ENCODE results near the gene TEKT4. TPM values are rescaled to one million over a fixed set of nuclear protein-coding genes. Genes with fewer than 3 reads are reported as not detected.
A peak's percentile ranks its signal among the peaks of the same experiment; 100 is the strongest.
"Not testable (repeated sequence)": the region's sequence is repeated elsewhere in the genome, so short reads cannot be mapped to it uniquely, and the experiment has no call there.

Gene TEKT4
- total and polyA plus RNA-seq, 12 donors = 0.23 to 0.79 (median 0.28) TPM; not detected in 8

DNA sequence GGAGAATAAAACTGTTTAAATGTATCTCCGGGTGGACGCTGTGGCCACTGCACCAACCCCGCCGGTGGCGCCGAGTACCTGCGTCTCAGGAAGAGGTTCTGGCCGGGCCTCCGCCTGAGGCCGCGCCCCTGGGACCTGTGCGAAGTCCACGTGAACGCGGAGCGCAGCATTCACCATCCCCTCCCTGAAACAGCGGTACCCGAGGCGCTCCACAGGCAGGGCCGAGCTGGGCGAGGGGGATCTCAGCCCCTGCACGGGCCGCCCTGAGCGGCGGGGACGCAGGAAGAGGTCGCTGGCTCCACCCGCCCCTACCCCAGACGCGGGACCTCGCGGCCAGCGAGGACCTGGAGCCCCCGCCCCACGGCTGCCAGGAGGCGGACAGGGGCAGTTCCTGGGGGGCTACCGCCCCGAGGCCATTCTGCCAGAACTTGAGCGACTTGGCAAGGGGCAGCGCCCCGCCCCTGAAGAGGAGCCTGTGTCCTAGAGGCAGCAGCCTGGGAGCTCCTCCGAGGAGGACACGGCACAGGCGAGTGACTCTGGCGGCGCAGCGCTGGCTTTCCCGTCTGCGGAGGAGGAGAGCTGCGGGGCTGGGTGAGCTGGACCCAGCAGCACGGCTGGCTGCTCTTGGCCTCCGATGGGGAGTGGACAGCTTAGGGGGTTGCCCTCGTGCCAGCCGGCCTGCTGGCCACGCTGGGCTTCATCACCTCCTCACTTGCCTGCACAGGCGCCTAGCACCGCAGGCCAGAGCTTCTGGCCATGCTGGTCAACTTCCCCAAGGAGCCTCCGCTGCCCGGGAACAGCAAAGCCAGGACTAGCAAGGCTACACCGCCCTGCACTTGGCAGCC is 9.7 kb upstream of the TEKT4 start:
- H3K27ac ChIP-seq = no peak overlapping the region
- H3K4me1 ChIP-seq = peaks cover 0 to 12% (median 0%) of the 10 kb centered on the region in 9 donors
- H3K27me3 ChIP-seq = peaks cover 5 to 96% (median 87%) of the 10 kb centered on the region in 7 donors
- DNase-seq (no peak), ATAC-seq (no peak)
- H3K9me3 ChIP-seq = no peaks in the 10 kb centered on the region
- 6% methylated on average over 60 of the region's 60 CpGs for WGBS, 2 donors
- H3K36me3 ChIP-seq = no peaks in the 10 kb centered on the region
- intact Hi-C loops (cut with DNase I) = no loop called here
- TF ChIP-seq, protein P1, sequence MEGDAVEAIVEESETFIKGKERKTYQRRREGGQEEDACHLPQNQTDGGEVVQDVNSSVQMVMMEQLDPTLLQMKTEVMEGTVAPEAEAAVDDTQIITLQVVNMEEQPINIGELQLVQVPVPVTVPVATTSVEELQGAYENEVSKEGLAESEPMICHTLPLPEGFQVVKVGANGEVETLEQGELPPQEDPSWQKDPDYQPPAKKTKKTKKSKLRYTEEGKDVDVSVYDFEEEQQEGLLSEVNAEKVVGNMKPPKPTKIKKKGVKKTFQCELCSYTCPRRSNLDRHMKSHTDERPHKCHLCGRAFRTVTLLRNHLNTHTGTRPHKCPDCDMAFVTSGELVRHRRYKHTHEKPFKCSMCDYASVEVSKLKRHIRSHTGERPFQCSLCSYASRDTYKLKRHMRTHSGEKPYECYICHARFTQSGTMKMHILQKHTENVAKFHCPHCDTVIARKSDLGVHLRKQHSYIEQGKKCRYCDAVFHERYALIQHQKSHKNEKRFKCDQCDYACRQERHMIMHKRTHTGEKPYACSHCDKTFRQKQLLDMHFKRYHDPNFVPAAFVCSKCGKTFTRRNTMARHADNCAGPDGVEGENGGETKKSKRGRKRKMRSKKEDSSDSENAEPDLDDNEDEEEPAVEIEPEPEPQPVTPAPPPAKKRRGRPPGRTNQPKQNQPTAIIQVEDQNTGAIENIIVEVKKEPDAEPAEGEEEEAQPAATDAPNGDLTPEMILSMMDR (IDR thresholded peaks at IDR 0.05) = no peak
- peak overlapping the region in 2 of 10 donors; percentile 17 to 18 for H3K4me3 ChIP-seq

DNA sequence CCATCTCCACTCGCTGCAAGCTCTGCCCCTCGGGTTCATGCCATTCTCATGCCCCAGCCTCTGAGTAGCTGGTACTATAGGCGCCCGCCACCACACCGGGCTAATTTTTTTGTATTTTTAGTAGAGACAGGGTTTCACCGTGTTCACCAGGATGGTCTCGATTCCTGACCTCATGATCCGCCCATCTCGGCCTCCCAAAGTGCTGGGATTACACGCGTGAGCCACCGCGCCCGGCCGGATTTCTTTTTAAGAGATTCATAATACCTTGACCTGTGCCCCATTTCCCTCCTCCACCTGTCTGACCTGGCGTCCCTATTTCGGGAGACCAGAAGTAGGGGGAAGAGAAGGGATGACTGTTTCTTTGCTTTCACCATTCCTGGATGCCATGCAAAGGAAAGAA is 8.3 kb upstream of the TEKT4 start:
- H3K36me3 ChIP-seq; H3K4me3 ChIP-seq; intact Hi-C loops (cut with DNase I); H3K4me1 ChIP-seq; ATAC-seq; H3K27ac ChIP-seq; DNase-seq; H3K9me3 ChIP-seq: not testable (repeated sequence)
- peaks cover 0 to 87% (median 78%) of the 10 kb centered on the region in 7 donors for H3K27me3 ChIP-seq
- WGBS, 2 donors = 80 to 83% methylated on average over 17 of the region's 17 CpGs

DNA sequence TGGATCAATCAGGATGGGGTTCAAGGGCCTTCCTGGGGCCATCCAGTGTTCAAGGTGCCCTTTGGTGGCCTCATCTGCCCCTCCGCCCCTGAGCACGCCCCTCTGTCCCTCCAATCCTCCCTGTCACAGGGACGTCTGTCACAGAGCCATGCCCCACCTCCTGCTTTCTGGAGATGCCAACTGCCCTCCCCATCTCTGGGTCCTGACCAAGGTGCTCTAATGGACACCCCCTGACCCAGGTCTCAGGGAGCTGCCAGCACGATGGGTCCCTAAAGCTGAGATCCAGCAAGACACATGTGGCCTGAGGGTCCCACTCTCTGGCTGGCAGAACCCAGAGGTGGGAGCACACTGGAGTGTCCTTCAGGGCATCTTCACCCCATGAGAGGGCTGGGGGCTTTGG is 2.1 kb upstream of the TEKT4 start:
- Histone ChIP-seq H3K4me1 (no peaks in the 10 kb centered on the region), H3K9me3 (no peaks in the 10 kb centered on the region), H3K27ac (no peak overlapping the region), H3K27me3 (peaks cover 0 to 79% (median 64%) of the 10 kb centered on the region in 7 donors), H3K36me3 (no peaks in the 10 kb centered on the region), H3K4me3 (no peak overlapping the region)
- DNase-seq (no peak), ATAC-seq (no peak)
- intact Hi-C loops (cut with DNase I) = no loop called here
- TF ChIP-seq, protein P1 (IDR thresholded peaks at IDR 0.05) = no peak
- 85 to 89% methylated on average over 4 of the region's 4 CpGs for WGBS, 2 donors

GRCh38 chr2:94869552-94870439 is 1.4 kb upstream of the TEKT4 start:
- no peaks in the 10 kb centered on the region for H3K4me1 ChIP-seq
- 71 to 80% methylated on average over 22 of the region's 22 CpGs for WGBS, 2 donors
- H3K4me3 ChIP-seq = no peak overlapping the region
- H3K9me3 ChIP-seq = no peaks in the 10 kb centered on the region
- no peak overlapping the region for H3K27ac ChIP-seq
- ATAC-seq (no peak), DNase-seq (no peak)
- intact Hi-C loops (cut with DNase I) = no loop called here
- peaks cover 0 to 79% (median 63%) of the 10 kb centered on the region in 7 donors for H3K27me3 ChIP-seq
- H3K36me3 ChIP-seq = no peaks in the 10 kb centered on the region
- TF ChIP-seq, protein P1 (IDR thresholded peaks at IDR 0.05) = no peak

Measured in heart right ventricle (tissue), 16 donors.